GM19455 (cell line): ENCODE measurements around the gene ATXN10.

ENCODE experiments used
- ATAC-seq: cut with Tn5 transposase; IDR thresholded peaks from one replicate; pipeline ENCODE4 v1.9.1; 2021; ENCODE audit not compliant: unreplicated experiment

Gene ATXN10

GRCh38 chr22:45871721-45872120 lies 200.1 kb downstream of the ATXN10 start:
- ATAC-seq, result no peak

GRCh38 chr22:45872659-45873263 lies 201.1 kb downstream of the ATXN10 start:
- no peak for ATAC-seq

DNA sequence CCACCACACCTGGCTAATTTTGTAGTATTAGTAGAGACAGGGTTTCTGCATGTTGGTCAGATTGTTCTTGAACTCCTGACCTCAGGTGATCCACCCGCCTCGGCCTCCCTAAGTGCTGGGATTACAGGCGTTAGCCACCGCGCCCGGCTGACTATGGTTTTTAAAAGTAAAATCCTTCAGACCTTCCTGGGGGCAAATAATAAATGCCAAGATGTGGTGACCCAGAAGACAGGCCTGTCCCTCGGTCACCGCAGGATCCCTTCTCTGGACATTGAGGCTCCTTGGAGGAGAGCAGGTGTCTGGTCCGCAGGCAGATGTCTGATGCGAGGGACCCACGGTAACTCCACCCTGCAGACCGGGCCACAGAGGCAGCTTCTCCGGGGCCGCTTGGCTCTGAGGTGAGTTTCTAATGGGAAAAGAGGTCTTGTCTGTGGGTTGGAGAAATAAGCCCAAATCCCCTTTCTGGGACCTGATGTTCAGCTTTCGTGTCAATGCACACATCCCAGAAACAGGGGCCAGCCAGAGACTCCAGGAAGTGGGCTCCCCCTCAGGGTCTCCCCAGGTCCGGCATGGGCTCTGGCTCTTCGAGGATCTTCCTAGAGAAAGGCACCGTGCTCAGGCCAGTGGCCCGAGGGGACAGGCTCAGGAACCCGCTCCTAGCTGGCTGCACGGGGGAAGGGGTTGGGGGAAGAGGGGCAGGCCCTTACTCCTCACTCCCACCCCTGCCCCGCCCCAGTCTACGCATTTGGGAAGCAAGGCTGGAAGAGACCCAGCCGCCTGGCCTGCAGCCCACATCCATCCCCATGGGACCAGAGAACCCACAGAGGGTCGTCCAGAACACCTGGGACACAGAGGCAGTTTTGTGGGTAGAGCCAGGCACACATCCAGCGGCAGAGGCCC lies 204.8 kb downstream of the ATXN10 start:
- ATAC-seq, result no peak

- ATAC-seq, result no peak
Observed at GRCh38 chr22:45877036-45877380, 205.4 kb downstream of the ATXN10 start.

GRCh38 chr22:45877651-45878050 lies 206.0 kb downstream of the ATXN10 start:
- ATAC-seq, result no peak

- no peak for ATAC-seq
Observed at GRCh38 chr22:45878051-45878781, 206.6 kb downstream of the ATXN10 start.

- ATAC-seq, result no peak
Observed at GRCh38 chr22:45878901-45879551, 207.4 kb downstream of the ATXN10 start.

- no peak for ATAC-seq
Observed at GRCh38 chr22:45879552-45879949, 207.9 kb downstream of the ATXN10 start.

- no peak for ATAC-seq
Observed at GRCh38 chr22:45880091-45880715, 208.6 kb downstream of the ATXN10 start.

DNA sequence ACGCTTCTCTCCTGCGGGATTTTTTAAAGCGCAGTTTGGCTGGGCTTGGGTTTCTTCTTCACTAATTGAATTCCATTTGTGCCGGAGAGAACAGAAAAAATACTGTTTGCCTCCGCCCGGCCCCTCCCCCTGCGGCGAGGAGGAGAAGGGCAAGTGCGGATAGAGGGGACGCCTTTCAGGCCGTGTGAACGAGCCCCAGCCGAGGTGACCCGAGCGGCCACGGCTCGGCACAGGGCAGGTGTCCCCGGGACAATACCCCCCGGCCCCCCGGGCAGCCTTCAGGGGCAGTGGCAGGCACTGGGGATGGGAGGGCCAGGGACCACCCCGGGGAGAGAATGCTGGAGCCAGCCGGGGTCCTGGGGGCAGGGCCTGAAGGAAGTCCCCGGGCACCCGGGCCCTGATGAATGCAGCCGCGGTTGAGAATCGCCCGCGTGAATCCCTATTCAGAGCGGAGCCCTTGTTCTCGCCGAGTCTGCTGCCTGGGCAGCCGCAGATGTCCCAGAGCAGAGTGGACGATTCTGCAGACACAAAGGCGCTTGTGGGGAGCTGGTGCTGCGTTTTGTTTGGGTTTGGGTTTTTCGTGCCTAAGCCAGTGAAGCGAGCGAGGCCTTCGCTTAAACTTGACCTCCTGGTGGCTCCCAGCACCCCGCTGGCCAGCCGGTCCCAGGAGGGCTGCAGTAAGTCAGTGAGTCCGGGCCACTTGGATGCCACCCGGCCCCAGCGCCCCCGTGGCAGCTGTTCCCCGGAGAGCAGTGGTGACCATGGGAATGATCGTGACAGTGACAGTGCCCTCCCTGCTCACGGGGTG lies 209.3 kb downstream of the ATXN10 start:
- ATAC-seq, result no peak

DNA sequence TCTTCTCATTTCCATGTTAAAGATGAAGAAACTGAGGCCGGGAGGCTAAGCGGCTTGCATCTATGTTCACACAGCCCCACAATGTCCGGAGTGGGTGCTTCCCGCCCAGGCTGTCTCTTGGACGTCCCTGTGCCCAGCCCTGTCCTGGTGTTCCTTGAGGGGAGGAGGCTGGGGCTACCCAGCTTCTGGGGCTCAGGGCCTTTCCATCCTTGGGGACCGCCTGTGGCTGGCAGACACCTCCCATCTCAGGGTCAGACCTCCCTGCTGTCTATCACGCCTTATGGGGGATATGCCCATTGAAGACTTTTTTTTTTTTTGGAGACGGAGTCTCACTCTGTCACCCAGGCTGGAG lies 209.9 kb downstream of the ATXN10 start:
- ATAC-seq, result no peak

DNA sequence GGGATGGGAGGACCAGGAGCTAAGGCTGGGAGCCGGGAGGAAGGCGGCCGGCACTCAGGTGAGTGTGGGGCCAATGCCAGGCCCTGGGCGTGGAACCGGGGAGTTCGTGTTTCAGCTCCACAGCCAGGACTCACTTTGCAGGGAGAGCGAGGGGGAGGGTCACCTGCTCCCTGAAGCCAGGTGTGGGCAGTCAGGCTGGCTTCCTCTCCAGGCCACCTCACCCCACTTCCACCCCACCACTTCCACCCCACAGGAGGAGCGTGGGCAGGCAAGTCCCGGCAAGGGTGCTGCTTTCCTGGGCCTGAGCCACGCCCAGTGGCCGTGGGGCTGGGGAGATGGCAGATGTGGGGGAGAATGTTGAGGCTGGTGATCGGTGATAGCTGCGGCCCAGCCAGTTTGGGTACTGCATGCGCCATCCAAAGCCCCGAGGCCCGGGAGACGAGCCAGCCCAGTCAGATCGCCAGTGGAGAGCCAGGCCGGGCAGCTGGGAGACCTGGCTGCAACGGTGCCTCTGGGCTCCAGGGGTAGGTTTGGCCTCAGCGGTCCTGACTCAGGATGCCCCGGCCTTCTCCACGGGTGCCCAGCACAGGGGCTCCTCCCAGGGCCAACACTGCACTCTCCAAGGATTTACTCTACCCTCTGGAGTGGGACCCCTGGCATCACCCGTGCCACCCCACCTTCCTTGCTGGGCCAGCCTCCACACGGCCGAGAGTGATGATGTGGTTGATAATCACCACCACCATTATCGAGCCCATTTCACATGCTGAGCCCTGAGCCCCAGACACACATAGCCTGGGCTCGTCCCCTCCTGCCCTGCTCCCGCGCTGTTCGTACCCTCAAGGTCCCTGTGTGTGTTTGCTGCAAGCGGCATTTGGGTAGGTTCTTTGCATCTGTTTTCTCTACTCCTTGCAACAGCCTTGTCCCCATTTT lies 211.5 kb downstream of the ATXN10 start:
- no peak for ATAC-seq

DNA sequence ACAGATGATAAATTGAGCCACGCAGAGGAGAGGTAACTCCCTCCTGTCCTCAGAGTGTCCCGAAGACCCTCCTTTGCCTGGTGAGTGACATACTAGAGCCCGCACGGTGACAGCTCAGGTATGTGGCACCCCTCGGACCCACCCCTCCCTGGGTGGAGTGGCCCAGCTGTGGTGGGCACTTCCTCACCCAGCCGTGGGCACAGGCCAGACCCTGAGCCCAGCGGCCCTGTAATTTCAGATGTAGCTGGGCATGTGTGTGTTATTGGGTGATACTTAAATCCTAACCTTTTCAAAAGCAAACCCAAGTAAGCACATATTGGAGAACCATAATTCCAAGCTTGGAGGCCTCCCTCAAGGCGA lies 212.2 kb downstream of the ATXN10 start:
- no peak for ATAC-seq

GRCh38 chr22:45884201-45885062 lies 212.8 kb downstream of the ATXN10 start:
- no peak for ATAC-seq

DNA sequence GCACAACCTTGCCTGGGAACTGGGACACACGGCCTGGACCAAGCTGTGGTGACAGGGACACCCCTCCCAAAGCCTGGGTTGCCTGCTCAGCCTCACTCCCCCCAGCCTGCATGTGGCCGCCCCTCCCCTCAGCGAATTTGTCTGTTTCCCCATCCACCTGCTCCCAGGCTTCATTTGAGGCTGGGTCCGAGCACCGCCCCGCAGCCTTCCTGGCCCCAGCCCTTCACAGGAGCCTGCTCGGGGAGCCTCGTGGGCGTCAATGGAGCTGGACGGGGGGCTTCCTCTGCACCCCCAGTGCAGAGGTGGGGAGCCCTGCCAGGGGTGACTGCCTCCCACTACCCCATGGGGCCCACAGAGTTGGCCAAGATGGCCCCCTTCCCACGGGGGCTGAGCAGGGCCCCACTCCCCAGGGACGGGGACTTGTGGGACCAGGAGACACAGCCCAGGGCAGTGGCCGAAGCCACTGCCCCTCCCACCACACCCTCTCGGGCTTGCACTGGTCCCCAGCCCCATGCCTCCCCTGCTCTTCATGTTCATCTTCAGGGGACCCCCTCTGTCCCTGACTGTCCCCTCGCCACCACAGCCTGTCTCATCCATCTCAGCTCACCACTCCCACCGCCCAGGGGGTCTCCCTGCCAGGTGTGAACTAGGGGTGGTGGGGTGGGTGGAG lies 213.7 kb downstream of the ATXN10 start:
- no peak for ATAC-seq

GRCh38 chr22:45885941-45886395 lies 214.3 kb downstream of the ATXN10 start:
- no peak for ATAC-seq

GRCh38 chr22:45886540-45886939 lies 214.9 kb downstream of the ATXN10 start:
- ATAC-seq, result no peak
